HG02588 (cell line): Measurements from ENCODE around the gene CCNDBP1.
"Not testable (repeated sequence)": the region's sequence is repeated elsewhere in the genome, so short reads cannot be mapped to it uniquely, and the experiment has no call there.

ENCODE experiments used
- ATAC-seq: cut with Tn5 transposase; IDR thresholded peaks from one replicate; pipeline ENCODE4 v1.9.1; 2021; ENCODE audit warnings: mild to moderate bottlenecking, moderate library complexity; ENCODE audit not compliant: unreplicated experiment

The CCNDBP1 gene

GRCh38 chr15:43190178-43190577, 5.0 kb downstream of the CCNDBP1 start:
- no peak for ATAC-seq

GRCh38 chr15:43193710-43194109, 8.5 kb downstream of the CCNDBP1 start:
- no peak for ATAC-seq

DNA sequence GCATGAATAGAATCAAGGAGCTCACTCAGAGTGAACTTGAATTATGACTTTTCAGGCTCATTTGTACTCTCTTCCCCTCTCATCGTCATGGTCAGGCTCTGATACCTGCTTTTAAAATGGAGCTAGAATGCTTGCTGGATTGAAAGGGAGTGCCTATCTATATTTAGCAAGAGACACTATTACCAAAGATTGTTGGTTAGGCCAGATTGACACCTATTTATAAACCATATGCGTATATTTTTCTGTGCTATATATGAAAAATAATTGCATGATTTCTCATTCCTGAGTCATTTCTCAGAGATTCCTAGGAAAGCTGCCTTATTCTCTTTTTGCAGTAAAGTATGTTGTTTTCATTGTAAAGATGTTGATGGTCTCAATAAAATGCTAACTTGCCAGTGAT, 9.6 kb downstream of the CCNDBP1 start:
- ATAC-seq, result no peak

- ATAC-seq, result no peak
Observed at GRCh38 chr15:43196760-43197548, 11.8 kb downstream of the CCNDBP1 start.

GRCh38 chr15:43197773-43198172, 12.6 kb downstream of the CCNDBP1 start:
- ATAC-seq, result not testable (repeated sequence)

DNA sequence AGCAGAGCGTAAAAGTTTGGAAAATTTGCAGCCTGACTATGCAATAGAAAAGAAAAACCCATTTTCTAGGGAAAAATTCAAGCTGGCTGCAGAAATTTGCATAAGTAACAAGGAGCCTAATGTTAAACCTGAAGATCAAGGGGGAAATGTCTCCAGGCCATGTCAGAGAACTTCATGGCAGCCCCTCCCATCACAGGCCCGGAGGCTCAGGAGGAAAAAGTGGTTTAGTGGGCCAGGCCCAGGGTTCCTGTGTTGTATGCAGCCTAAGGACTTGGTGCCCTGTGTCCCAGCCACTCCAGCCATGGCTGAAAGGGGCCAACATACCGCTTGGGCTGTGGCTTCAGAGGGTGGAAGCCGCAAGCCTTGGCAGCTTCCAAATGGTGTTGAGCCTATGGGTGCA, 13.4 kb downstream of the CCNDBP1 start:
- not testable (repeated sequence) for ATAC-seq

DNA sequence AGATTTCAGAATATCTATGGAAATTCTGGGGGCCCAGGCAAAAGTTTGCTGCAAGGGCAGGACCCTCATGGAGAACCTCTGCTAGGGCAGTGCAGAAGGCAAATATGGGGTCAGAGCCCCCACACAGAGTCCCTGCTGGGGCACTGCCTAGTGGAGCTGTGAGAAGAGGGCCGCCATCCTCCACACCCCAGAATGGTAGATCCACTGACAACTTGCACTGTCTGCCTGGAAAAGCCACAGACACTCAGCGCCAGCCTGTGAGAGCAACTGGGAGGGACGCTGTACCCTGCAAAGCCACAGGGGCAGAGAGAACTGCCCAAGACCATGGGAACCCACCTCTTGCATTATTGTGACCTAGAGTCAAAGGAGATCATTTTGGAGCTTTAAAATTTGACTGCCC, 13.8 kb downstream of the CCNDBP1 start:
- no peak for ATAC-seq

DNA sequence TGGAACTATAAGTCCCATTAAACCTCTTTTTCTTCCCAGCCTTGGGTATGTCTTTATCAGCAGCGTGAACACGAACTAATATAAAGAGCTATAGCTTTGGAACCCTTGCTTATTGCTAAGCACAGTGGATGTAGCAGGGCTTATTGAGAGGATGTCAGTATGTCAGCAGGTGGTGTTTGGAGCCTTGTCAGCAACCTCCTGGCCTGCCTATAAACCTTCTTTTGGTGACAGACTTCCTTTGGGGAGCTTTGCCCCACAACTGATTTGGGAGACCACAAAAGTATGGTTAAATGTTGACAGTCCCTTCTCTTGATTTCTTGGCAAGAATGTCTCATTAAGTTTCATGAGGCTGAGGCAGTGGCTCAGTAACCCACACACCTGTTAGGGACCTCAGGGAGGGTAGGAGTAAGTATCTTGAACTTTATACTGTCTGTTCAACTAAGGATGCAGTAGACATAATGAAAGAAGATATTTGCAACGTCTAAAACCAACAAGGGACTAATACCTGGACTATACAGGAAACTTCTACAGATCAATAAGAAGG, 14.8 kb downstream of the CCNDBP1 start:
- no peak for ATAC-seq

- ATAC-seq, result no peak
Observed at GRCh38 chr15:43204016-43204901, 19.1 kb downstream of the CCNDBP1 start.

DNA sequence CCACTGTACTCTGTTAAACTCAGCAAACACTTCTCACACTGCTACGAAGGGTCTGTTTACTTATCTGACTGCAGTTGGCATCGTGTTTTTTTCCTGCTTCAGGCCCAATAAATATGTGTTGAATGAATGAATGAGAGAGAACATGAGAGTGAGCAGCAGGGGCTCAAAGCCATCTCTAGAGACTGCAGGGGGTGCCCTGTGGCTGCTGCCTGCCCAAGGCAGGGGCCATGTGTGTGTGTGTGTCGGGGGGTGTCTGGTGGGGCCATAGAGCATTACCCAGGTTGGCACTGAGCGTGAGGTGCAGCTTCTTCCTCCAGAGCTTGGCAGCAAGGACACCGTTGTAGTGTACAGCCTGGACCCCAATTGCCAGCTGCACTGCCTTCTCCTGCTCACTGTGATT, 20.9 kb downstream of the CCNDBP1 start:
- ATAC-seq, result no peak

- no peak for ATAC-seq
Observed at GRCh38 chr15:43207024-43207423, 21.8 kb downstream of the CCNDBP1 start.

DNA sequence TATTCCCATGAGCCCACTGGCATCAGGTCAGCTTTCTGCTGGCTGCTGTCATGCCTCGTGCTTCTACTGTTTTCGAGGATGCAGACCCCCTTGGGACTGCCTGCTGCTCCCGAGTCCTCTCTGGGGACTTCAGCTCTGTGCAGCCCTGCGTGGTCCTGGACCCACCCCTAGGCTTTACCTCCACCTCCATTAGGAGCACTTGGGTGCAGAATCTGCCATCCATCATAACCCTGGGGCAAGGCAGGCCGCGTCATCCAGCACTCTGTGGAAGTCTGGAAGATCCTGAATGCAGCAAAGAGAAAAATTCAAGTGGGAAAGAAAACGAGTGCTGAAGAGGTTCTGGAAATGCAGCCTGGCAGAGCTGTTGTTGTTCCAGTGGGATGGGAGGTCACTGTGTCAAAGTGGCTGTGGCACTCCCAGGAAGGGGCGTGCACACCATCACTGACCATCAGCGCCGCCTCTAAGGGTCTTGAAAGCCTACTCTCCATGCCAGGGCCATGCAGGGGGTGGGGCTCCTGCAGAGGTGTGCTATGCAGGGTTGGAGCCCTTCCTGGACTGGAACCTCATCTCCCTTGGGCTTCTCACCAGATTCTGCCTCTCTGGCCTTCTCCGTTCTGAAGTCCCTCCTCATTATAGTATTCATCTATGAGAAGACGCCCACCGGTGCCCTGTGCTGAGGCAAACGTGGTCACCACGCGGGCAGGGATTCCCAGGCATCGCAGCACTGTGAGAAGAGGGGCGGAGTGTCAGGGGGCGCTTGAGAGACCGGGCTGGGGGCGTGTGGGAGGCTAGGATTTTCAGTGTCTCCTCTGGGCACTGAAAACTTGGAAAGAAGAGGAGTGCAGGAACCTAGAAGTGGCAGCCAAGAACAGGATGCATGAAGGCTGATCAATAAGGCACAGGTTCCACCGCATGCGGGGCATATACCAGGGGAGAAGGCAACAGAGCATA, 23.1 kb downstream of the CCNDBP1 start:
- ATAC-seq, result no peak

DNA sequence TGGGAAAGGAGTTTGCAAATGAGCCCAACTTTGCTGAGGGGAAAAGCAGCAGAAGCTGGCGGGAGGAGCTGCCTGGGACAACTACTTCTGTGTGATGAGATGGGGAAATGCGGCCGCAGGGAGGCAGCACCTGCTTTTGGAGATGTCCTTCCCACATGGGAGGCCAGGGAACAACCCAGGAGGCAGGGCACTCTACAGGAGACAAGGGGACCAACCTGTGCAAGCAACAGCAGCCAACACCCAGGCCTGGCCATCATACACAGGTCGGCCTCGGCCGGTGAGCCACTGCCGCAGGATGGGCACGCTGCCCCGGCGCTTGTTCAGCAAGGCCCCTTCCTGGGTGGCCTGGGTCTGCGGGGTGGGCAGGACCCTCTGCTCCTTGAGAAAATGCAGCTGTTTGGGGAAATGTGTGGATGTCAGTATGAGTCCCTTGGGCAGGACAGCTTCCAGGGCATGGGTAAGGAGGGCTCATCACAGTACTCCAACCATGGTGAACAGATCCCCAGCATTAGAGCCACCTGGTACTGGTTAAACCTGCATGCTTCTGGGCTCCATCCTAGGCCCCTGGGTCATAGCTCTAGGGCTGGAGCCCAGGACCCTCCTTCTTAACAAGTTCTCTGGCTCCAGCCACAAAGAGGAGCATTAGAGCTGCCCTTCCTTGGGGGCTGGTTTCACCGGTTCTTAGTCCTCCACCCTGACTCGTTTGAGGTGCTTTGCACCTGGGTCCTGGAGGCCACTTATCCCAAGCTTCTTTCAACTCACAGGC, 24.0 kb downstream of the CCNDBP1 start:
- no peak for ATAC-seq

DNA sequence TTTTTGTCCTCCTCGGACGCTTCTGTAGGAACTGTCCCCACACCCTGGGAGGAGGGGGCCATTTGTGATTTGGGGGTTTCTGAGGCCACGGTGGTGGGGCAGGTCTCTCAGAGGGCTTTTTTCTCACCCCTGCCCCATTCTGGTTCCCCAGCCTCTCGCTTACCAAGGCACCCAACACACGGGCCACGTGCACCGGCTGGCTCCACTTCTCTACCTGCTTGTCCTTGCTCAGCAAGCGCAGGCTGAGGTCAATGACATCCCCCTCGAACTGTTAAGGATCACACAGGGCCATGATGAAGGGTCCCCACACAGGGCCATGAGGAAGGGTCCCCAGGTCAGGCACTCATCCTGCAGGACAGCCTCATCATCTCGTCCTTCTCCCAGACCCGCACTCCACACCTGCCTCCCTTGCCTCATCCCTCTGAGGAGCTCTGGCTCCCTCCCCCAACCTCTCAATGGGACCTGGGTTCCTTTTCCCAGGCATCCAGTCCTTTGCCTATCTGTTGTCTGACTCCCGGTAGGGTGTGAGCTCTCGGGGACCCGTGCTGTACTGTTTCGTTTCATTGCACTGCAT, 25.1 kb downstream of the CCNDBP1 start:
- no peak for ATAC-seq

DNA sequence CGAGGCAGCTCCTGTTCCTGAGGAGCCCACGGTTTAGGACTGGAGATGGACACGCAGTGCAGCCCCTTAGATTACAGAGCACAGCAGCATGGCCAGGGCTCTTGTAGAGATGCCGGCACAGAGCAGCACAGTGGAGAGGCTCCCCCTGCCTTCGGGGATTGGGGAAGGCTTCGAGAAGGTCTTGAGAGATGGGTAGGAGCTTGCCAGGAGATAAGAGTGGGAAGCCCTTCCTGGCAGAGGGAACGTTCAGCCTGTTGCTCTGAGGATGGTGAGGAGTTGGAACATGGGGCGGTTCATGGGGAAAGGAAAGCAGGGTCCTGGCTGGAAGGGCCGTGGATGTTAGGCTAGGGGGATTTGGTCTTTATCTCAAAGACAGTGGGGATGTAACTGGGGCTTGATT, 25.6 kb downstream of the CCNDBP1 start:
- no peak for ATAC-seq

DNA sequence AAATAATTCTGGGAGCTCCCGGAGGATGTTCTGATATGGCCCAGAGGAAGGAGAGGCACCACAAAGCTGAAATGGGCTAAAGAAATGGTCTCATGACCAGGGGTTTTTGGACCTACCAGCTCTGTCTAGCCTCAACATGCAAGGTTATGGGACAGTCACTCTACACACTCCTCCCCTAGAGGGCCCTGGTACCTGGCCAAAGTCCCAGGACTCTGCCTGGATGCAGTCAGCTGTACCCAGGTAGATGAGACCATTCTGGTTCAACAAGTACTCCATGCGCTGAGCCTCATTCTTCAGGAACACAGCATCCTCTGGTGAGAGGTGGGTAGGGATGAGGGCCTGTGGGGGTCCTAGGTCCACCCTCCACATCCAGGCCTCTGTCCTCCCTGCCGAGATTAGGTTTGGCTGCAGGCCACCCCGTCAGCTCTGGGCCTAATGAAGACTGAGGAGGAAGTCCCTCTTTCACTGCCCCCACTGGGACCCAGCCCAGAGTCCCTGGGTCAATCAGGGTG, 26.1 kb downstream of the CCNDBP1 start:
- no peak for ATAC-seq

DNA sequence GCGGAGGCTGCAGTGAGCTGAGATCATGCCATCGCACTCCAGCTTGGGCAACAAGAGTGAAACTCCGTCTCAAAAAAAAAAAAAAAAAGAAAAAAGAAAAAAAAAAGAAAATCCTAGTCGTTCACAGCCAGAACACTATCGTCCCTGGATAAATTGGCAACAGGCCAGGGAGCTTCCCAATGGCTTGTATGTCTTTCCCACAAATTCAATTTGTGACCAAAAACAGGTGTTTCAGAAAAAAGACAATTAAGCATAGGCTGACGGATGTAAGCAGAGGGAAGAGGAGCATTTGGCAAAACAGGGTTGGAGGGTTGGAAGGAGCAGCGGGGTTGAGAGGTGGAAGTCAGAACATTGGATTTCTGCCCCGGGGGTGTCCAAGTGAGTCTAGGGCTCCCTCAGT, 27.1 kb downstream of the CCNDBP1 start:
- ATAC-seq, result no peak

- ATAC-seq, result no peak
Observed at GRCh38 chr15:43212951-43213350, 27.7 kb downstream of the CCNDBP1 start.

DNA sequence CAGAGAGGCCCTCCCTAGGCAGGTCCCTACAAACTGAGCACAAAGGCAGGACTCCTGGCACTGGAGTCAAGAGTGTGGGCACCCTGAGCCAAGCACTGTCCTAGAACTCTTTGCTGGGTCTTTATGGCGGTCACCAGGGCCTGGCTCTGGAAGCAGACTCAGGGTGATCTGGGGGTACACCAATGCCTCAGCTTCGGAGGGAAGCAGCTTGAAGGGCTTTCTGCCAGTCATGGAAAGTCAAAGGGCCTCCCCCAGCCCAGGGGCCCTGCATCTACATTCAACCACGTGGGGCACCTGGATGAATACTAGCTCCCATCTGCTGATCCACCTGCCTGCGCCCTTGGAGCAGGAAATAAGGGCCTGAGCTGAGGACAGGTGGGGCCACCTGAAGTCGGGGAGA, 28.3 kb downstream of the CCNDBP1 start:
- no peak for ATAC-seq
